HG03558 (cell line): ENCODE results near the gene LZTS3.
"Not testable (repeated sequence)": the region's sequence is repeated elsewhere in the genome, so short reads cannot be mapped to it uniquely, and the experiment has no call there.

ENCODE experiments used
- ATAC-seq: cut with Tn5 transposase; IDR thresholded peaks from one replicate; pipeline ENCODE4 v1.9.1; 2021; ENCODE audit warnings: moderate number of reproducible peaks; ENCODE audit not compliant: unreplicated experiment; ENCODE audit errors: extremely low read depth

LZTS3 gene

GRCh38 chr20:3150908-3151307 lies 22.4 kb downstream of the LZTS3 start:
- ATAC-seq = no peak

DNA sequence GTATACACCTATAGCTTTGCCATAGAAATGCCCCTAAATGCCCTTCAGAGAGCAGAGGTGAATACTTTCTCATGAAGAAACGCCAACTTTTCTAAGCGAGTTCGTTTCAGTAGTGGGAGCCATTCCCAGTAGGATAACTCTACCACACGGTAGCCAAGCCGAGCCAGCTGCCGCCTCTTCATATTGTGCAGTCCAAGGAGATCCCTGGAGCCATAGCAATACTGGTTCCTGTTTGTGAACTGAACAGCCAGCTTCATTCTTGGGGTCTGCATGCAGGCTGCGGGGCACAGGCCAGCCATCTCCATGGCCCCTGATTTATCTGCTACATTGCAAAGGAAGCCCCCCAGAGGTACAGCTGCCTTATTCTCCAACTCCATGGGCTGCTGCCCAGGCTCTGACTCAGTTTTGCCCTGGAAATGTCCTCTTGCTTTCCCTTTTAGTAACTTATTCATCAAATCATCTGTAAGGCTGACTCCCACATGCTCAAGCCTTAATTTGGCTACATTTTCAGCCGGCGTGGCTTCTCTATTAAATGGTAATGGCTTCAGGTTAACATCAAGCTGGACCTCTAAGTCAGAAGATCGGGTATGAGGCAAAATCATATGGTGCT lies 26.5 kb downstream of the LZTS3 start:
- ATAC-seq = no peak

DNA sequence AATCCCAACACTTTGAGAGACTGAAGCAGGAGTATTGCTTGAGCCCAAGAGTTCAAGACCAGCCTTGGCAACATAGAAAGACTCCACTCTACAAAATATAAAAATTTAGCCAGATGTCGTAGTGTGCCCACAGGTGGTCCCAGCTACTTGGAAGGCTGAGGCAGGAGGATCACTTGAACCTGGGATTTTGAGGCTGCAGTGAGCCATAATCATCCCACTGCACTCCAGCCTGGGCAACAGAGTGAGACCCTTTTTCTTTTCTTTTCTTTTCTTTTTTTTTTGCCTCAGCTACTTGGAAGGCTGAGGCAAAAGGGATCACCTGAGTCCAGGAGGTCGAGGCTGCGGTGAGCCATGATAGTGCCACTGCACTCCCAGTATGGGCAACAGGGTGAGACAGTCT lies 31.6 kb downstream of the LZTS3 start:
- no peak for ATAC-seq

DNA sequence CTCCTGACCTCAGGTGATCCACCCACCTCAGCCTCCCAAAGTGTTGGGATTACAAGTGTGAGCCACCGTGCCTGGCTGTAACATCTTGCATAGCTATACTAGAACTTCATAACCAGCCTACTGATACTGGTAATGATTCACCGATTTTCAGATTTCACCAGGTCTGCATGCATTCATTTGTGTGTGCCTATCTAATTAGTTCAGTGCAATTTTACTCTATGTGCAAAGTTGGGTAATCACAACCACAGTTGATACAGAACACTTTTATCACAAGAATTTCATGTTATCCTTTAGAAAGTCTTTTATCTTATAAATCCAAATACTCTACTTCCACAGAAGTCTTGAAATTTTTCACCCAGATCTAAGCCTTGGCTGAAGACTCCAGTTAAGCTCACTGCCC lies 35.9 kb downstream of the LZTS3 start:
- no peak for ATAC-seq

DNA sequence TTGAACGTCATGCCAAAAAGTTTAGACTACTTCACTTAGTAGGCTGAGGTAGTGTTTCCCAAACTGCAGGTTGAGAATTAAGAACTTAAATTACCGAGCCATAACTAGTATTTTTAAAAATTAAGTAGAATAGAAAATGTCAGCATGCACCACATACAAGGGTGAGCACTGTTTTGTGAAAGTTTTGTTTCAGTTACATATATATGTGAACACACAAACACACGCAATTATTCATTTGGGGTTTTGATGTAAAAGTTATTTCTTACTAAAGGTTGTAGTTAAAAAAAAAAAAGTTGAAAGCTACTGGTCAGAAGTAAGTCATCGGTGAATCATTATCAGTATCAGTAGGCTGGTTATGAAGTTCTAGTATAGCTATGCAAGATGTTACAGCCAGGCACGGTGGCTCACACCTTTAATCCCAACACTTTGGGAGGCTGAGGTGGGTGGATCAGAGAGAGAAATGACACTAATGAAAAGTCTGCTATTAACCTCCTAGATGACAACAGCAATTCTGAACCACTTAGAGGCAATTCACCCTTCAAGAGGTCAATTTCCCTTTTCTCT lies 37.8 kb downstream of the LZTS3 start:
- no peak for ATAC-seq

- no peak for ATAC-seq
Observed at GRCh38 chr20:3134151-3134550, 39.2 kb downstream of the LZTS3 start.

- ATAC-seq = no peak
Observed at GRCh38 chr20:3133155-3133554, 40.2 kb downstream of the LZTS3 start.

GRCh38 chr20:3130051-3130600 lies 43.2 kb downstream of the LZTS3 start:
- ATAC-seq = no peak

- no peak for ATAC-seq
Observed at GRCh38 chr20:3129094-3129493, 44.3 kb downstream of the LZTS3 start.

DNA sequence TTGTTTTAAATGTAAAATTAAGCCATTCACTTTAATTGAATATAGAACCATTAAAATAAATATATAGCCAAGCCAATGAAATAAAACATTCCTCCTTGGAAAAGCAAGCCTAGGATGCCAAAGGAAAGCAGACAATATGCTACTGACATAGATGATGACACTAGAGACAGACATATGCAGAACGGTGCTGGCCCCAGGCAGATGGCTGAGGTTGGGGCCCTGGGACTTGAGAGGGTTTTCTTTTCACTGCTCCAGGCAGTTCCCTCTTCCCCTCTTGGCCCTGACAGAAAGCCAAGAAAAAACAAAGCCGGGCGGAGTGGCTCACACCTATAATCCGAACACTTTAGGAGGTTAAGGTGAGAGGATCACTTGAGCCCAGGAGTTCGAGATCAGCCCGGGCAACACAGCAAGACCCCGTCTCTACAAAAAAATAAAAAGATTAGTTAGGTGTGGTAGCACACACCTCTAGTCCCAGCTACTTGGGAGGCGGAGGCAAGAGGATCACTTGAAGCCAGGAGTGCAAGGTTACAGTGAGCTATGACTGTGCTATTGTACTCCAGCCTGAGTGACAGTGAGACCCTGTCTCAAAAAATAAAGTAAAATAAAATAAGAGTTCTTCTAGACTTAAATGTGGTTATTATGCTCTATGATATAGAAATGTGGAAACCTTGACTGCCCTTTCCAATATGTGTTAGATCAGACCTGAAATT lies 44.9 kb downstream of the LZTS3 start:
- no peak for ATAC-seq

DNA sequence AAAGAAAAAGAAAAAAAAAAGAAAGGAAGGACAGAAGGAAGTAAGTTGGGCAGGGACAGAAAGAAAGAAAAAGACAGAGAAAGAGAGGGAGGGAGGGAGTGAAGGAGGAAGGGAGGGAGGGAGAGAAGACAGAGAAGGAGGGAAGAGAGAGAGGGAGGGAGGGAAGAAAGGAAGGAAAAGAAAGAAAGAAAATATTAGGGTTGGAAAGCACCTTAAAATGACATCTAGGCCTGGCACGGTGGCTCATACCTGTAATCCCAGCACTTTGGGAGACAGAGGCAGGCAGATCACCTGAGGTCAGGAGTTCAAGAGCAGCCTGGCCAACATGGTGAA lies 46.9 kb downstream of the LZTS3 start:
- ATAC-seq = no peak

- not testable (repeated sequence) for ATAC-seq
Observed at GRCh38 chr20:3125776-3126526, 47.4 kb downstream of the LZTS3 start.

DNA sequence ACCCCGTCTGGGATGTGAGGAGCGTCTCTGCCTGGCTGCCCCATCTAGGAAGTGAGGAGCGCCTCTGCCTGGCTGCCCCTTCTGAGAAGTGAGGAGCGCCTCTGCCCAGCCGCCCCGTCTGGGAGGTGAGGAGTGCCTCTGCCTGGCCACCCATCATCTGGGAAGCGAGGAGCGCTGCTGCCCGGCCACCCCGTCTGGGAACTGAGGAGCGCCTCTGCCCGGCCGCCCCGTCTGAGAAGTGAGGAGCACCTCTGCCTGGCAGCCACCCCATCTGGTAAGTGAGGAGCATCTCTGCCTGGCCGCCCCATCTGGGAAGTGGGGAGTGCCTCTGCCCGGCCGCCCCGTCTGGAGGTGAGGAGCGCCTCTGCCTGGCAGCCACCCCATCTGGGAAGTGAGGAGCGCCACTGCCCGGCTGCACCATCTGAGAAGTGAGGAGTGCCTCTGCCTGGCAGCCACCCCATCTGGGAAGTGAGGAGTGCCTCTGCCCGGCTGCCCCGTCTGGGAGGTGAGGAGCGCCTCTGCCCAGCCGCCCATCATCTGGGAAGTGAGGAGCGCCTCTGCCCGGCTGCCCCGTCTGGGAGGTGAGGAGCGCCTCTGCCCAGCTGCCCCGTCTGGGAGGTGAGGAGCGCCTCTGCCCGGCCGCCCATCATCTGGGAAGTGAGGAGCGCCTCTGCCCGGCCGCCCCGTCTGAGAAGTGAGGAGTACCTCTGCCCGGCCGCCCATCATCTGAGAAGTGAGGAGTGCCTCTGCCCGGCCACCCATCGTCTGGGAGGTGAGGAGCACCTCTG lies 48.4 kb downstream of the LZTS3 start:
- ATAC-seq = not testable (repeated sequence)

DNA sequence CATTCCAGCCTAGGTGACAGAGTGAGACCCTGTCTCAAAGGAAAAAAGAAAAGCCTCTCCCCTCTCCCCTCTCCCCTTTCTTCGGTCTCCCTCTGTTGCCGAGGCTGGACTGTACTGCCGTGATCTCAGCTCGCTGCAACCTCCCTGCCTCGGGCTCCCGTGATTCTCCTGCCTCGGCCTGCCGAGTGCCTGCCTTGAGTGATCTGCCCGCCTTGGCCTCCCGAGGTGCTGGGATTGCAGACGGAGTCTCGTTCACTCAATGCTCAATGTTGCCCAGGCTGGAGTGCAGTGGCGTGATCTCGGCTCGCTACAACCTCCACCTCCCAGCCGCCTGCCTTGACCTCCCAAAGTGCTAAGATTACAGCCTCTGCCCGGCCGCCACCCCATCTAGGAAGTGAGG lies 49.2 kb downstream of the LZTS3 start:
- not testable (repeated sequence) for ATAC-seq

DNA sequence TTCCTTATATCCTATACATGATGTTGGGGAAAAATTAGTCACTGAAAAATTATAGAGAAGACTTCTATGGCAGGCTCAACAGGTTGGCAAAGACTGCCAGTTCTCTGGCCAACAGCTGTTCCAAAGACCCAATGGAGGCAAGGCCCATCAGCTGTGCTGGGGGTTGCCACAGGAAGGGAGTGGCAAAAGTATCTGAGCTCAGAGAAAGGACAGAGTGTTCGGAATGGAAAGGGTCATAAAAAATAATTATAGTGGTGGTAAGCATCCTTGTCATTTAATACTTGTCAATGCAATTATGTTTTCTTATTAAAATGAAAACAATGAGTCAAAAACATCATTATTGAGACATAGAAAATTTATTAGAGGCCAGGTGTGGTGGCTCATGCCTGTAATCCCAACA lies 49.8 kb downstream of the LZTS3 start:
- ATAC-seq = no peak

DNA sequence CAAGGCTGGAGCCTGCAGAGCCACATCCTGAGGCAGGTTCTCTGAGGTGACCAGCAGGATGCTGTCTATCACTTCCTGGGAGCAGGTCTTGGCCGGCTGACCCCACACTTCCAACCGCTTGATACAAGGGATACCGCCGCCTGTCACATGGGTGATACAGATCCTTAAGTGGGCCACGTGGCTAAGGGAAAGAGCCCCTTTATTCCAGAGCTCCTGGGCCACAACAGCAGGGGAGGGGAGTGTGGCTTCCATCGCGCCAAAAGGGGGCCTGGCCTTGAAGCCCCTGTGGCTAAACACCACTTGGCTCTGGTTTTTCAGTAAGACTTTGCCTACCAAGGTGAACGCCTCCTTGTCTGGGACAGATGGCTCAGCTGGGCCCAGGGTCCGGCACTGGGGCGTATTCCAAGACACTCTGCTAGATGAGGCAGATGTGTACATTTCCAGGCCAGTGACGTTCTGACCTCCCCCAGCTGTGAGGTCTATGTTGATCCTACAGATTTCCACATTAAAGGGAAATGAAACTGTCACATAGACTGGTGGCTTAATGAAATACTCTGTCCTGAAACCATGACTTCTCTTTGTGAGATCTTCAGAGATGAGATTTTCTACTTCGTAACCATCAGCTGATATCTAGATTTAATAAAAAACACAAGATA lies 51.3 kb downstream of the LZTS3 start:
- ATAC-seq = no peak

GRCh38 chr20:3121271-3121911 lies 52.0 kb downstream of the LZTS3 start:
- no peak for ATAC-seq

- no peak for ATAC-seq
Observed at GRCh38 chr20:3119044-3119443, 54.3 kb downstream of the LZTS3 start.

- not testable (repeated sequence) for ATAC-seq
Observed at GRCh38 chr20:3117839-3118379, 55.4 kb downstream of the LZTS3 start.
